ENCODE data around the gene ZNF764.

ZNF764 gene

DNA sequence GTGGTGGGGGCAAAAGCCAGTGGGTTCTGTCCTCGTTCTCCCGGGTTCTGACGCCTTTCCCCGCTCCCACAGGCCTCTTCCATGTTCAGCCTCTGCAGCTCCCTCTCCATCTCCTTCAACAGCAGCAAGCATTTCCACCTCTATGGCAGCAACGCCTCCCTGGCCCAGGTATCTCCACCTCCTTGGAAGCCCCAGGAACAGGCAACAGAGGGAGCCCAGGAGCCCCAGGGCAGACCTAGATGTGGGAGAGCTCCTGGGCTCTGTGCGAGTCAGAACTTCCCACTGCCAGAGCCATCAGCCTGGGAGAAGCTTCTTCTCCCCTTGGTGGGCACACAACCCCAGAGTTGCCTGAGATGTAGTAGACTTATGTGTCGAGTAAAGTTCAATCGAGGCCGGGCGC is 39.6 kb downstream of the ZNF764 start:
- H3K4me3 ChIP-seq (replicated peaks in 1 of 2; ENCODE audit: low read depth in 2 of 2, low read length in 2 of 2), result no peak overlapping the region
- TF ChIP-seq, protein P1, sequence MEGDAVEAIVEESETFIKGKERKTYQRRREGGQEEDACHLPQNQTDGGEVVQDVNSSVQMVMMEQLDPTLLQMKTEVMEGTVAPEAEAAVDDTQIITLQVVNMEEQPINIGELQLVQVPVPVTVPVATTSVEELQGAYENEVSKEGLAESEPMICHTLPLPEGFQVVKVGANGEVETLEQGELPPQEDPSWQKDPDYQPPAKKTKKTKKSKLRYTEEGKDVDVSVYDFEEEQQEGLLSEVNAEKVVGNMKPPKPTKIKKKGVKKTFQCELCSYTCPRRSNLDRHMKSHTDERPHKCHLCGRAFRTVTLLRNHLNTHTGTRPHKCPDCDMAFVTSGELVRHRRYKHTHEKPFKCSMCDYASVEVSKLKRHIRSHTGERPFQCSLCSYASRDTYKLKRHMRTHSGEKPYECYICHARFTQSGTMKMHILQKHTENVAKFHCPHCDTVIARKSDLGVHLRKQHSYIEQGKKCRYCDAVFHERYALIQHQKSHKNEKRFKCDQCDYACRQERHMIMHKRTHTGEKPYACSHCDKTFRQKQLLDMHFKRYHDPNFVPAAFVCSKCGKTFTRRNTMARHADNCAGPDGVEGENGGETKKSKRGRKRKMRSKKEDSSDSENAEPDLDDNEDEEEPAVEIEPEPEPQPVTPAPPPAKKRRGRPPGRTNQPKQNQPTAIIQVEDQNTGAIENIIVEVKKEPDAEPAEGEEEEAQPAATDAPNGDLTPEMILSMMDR (IDR thresholded peaks at IDR 0.05; ENCODE audit: low read depth, low read length), result no peak
- DNase-seq (ENCODE audit: low read depth in 2 of 2), result no peak

DNA sequence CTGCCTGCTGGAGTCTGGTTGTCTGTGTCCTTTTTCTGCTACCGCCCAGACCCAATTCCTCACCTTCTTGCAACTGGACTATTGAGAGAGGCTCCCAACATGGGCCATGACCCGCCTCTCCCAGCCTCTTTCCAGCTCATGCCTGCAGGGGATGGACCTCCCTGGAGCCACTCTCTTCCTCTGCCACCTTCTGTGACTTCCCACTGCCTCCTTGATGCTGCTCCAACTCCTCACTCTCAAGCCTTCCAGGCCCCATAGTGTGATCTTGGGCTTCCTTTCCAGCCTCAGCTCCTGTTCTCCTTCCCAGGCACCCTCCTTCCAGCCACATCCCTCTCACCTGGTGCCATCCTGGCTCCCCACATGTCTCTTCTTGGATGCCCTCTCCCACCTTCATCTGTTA is 42.9 kb downstream of the ZNF764 start:
- H3K4me3 ChIP-seq (replicated peaks in 1 of 2; ENCODE audit: low read depth in 2 of 2, low read length in 2 of 2), result no peak overlapping the region
- DNase-seq (ENCODE audit: low read depth in 2 of 2), result no peak
- TF ChIP-seq, protein P1 (IDR thresholded peaks at IDR 0.05; ENCODE audit: low read depth, low read length), result no peak

DNA sequence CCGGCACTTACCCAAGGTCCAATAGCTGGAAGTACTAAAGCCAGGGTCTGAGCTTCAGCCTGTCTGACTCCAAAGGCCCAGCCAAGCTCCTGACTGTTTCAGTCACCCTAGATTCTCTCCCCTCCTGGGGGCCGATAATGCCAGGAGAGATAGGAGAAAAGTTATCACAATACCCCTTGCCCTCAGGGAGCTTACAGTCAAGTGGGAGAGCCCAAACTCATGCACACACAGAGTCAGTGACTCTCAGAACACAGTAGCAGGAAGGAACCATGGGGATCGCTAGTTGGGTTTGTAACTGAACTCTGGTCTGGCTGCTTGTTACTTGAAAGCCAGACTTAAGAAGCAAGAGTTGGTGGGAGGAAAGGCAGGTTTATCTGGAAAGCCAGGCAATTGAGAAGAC is 46.7 kb downstream of the ZNF764 start:
- DNase-seq (ENCODE audit: low read depth in 2 of 2), result no peak
- no peak overlapping the region for H3K4me3 ChIP-seq (replicated peaks in 1 of 2; ENCODE audit: low read depth in 2 of 2, low read length in 2 of 2)
- TF ChIP-seq, protein P1 (IDR thresholded peaks at IDR 0.05; ENCODE audit: low read depth, low read length), result no peak

DNA sequence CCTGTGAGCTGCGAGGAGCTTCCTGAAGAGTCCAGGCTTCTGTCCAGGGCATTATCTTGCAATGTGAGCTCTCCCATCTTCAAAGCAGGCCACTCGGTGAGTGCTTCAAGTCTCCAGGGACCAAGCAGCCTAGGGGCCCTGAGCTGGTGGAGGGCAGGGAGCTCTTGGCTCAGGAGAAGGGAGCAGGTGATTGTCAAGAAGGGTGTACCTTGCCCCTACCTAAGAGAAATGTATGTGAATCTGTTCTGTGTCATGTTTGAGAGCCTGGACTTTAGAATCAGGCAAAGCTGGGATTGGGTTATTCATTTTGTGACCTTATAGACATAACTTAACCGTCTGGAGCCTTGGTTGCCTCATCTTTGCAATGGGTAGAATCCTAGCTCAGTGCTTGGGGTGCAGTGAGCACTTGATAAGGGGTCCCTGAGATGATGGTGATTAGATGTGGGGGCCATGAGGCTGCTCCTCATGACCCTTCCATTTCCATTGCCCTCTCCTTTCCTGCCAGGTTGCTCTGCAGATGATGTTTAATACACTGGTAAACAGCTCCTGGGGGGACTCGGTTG is 47.7 kb downstream of the ZNF764 start:
- no peak for DNase-seq (ENCODE audit: low read depth in 2 of 2)
- no peak overlapping the region for H3K4me3 ChIP-seq (replicated peaks in 1 of 2; ENCODE audit: low read depth in 2 of 2, low read length in 2 of 2)
- TF ChIP-seq, protein P1 (IDR thresholded peaks at IDR 0.05; ENCODE audit: low read depth, low read length), result no peak

DNA sequence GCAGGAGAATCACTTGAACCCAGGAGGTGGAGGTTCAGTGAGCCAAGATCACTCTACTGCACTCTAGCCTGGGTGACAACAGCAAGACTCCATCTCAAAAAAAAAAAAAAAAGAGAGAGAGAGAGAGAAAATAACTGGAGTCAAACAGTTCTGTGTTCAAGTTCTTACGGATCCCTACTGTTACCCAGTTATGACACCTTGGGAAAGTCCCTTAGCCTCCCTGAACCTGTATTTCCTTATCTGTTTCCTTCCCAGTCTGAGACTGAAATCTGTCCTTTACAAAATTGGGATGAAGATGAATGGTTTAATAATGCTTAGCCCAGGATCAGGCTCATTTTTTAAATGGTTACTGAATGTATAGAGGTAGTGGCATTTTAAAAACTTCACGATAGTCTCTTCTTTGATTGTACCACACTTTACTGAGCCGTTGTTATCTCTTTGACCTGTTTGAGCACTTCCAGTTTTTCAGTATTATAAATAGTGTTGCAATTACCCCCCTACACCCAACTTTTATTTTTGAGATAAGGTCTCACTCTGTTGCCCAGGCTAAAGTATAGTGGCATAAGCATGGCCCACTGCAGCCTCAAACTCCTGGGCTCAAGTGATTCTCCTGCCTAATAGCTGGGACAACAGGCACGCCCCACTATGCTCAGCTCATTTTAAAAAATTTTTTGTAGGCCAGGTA is 49.0 kb downstream of the ZNF764 start:
- no peak overlapping the region for H3K4me3 ChIP-seq (replicated peaks in 1 of 2; ENCODE audit: low read depth in 2 of 2, low read length in 2 of 2)
- TF ChIP-seq, protein P1 (IDR thresholded peaks at IDR 0.05; ENCODE audit: low read depth, low read length), result no peak
- DNase-seq (ENCODE audit: low read depth in 2 of 2), result no peak
